ENCODE results near the gene PHLPP1.

DNA sequence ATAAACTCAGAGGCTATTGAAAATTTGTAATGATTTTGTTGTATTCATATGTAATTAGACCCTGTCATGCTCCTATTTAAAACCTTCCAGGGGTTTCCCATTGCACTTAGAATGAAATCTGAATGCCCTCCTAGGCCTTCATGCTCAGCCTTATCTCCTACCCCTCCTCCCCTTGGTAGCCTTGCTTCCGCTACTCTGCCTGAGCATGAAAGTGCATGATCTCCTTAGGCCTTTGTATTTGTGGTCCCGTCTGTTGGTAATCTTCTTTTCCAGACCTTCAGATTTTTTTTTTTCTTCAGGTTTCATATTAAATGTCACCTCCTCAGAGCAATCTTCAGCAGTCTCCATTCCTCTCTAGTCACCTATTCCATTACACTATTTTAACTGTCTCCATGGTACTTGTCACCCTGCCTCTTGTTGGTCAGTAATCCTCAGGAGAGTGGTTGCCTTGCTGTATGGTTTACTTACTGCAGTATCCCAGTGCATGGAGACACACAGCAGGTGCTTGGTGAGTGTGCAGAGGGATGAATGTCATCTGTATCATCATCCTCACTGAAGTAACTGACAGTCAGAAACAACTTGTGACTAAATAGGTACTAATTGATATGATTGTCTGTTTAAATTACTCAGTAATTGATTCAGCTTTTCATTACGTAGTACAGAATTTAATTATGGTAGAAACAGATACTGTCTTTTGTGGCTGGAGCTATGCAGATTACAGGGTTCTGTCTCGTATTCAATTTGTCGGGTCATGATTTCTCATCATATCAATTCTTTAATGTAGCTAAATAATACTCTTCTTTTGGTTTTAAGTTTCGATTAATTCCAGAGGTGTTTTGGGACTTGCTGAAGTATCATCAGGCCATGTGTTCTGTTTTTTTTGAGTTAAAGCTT, 63.9 kb downstream of the PHLPP1 start:
- TF ChIP-seq CTCF (conservative IDR thresholded peaks at IDR 0.05; ENCODE audit: low read length) (no peak), EZH2phosphoT487 (IDR thresholded peaks at IDR 0.05; ENCODE audit: borderline replicate concordance, low read depth, low read length) (no peak)

All from OCI-LY7 (cell line).